Measurements from ENCODE around the gene ALAS1.

The ALAS1 gene

GRCh38 chr3:52223449-52224408, 25.8 kb downstream of the ALAS1 start:
- POLR2A ChIA-PET = no interaction called here
- no peak for TF ChIP-seq ZNF384 (IDR thresholded peaks at IDR 0.05)
- no peak for TF ChIP-seq L3MBTL2 (conservative IDR thresholded peaks at IDR 0.05)
- no peak for TF ChIP-seq CTBP1 (IDR thresholded peaks at IDR 0.05; ENCODE audit: borderline replicate concordance)
- TF ChIP-seq HDGF (IDR thresholded peaks at IDR 0.05; ENCODE audit: borderline replicate concordance) = no peak
- TF ChIP-seq FOXM1 (IDR thresholded peaks at IDR 0.05; ENCODE audit: borderline replicate concordance) = no peak
- no peak for TF ChIP-seq NFRKB (IDR thresholded peaks at IDR 0.05)
- no peak for TF ChIP-seq BHLHE40 (IDR thresholded peaks at IDR 0.05; ENCODE audit: borderline replicate concordance)
- TF ChIP-seq TARDBP (IDR thresholded peaks at IDR 0.05) = no peak
- TF ChIP-seq ARNT (IDR thresholded peaks at IDR 0.05) = no peak
- TF ChIP-seq FOXK2 (IDR thresholded peaks at IDR 0.05) = no peak
- no peak for TF ChIP-seq PKNOX1 (IDR thresholded peaks at IDR 0.05)
- TF ChIP-seq SUZ12 (IDR thresholded peaks at IDR 0.05) = no peak
- TF ChIP-seq FOXA1 (IDR thresholded peaks at IDR 0.05) = no peak
- no peak for TF ChIP-seq LEF1 (IDR thresholded peaks at IDR 0.05; ENCODE audit: borderline replicate concordance)
- TF ChIP-seq SP1 (IDR thresholded peaks at IDR 0.05) = no peak
- no peak for TF ChIP-seq ELF4 (IDR thresholded peaks at IDR 0.05)
- no peak for DNase-seq (ENCODE audit: extremely low spot score)
- CTCF ChIA-PET = interaction anchor here (1.0 to 2.1 kb wide), 3 partner anchors 8 to 115 kb away, joined by 3 to 12 read pairs (median 4); no protein-coding TSS in a partner anchor

GRCh38 chr3:52225452-52226228, 27.7 kb downstream of the ALAS1 start, which contains the start of gene TLR9:
TLR9 (minus strand) TSS chr3:52225645; CDS start chr3:52225529, 116 bp downstream.
- POLR2A ChIA-PET = interaction anchor here (0.7 kb wide), 1 partner anchor 13 kb away, joined by 3 read pairs; the partner anchor contains the start of gene TWF2
- no peak for DNase-seq (ENCODE audit: extremely low spot score)
- TF ChIP-seq SUZ12 (IDR thresholded peaks at IDR 0.05) (no peak), L3MBTL2 (conservative IDR thresholded peaks at IDR 0.05) (no peak), HDGF (IDR thresholded peaks at IDR 0.05; ENCODE audit: borderline replicate concordance) (no peak), BHLHE40 (IDR thresholded peaks at IDR 0.05; ENCODE audit: borderline replicate concordance) (no peak), ELF4 (IDR thresholded peaks at IDR 0.05) (no peak), NFRKB (IDR thresholded peaks at IDR 0.05) (no peak), PKNOX1 (IDR thresholded peaks at IDR 0.05) (no peak), ZNF384 (IDR thresholded peaks at IDR 0.05) (no peak), ARNT (IDR thresholded peaks at IDR 0.05) (no peak), LEF1 (IDR thresholded peaks at IDR 0.05; ENCODE audit: borderline replicate concordance) (no peak), SP1 (IDR thresholded peaks at IDR 0.05) (no peak), TARDBP (IDR thresholded peaks at IDR 0.05) (no peak)
- CTCF ChIA-PET = interaction anchor here (1.3 kb wide), 1 partner anchor 187 kb away, joined by 4 read pairs; no protein-coding TSS in a partner anchor

- DNase-seq (ENCODE audit: extremely low spot score) = no peak
- TF ChIP-seq NFRKB (IDR thresholded peaks at IDR 0.05) (no peak), SP1 (IDR thresholded peaks at IDR 0.05) (no peak), FOXA1 (IDR thresholded peaks at IDR 0.05) (no peak)
- ChIA-PET POLR2A (no interaction called here), CTCF (interaction anchor here (1.3 kb wide), 1 partner anchor 186 kb away, joined by 4 read pairs; no protein-coding TSS in a partner anchor)
Measured at GRCh38 chr3:52226229-52226817, 28.4 kb downstream of the ALAS1 start.

GRCh38 chr3:52227117-52227516, 29.2 kb downstream of the ALAS1 start:
- ChIA-PET CTCF (no interaction called here), POLR2A (interaction anchor here (0.5 kb wide), 1 partner anchor 259 kb away, joined by 3 read pairs; no protein-coding TSS in a partner anchor)
- no peak for DNase-seq (ENCODE audit: extremely low spot score)
- TF ChIP-seq BHLHE40 (IDR thresholded peaks at IDR 0.05; ENCODE audit: borderline replicate concordance) (no peak), ZNF384 (IDR thresholded peaks at IDR 0.05) (no peak), SP1 (IDR thresholded peaks at IDR 0.05) (no peak), SUZ12 (IDR thresholded peaks at IDR 0.05) (no peak), NFRKB (IDR thresholded peaks at IDR 0.05) (no peak), FOXM1 (IDR thresholded peaks at IDR 0.05; ENCODE audit: borderline replicate concordance) (no peak), PKNOX1 (IDR thresholded peaks at IDR 0.05) (no peak), CTBP1 (IDR thresholded peaks at IDR 0.05; ENCODE audit: borderline replicate concordance) (no peak), L3MBTL2 (conservative IDR thresholded peaks at IDR 0.05) (no peak), HDGF (IDR thresholded peaks at IDR 0.05; ENCODE audit: borderline replicate concordance) (no peak), TARDBP (IDR thresholded peaks at IDR 0.05) (no peak), ELF4 (IDR thresholded peaks at IDR 0.05) (no peak), ARNT (IDR thresholded peaks at IDR 0.05) (no peak), FOXK2 (IDR thresholded peaks at IDR 0.05) (no peak), FOXA1 (IDR thresholded peaks at IDR 0.05) (no peak), LEF1 (IDR thresholded peaks at IDR 0.05; ENCODE audit: borderline replicate concordance) (no peak)

GRCh38 chr3:52227766-52228165, 29.8 kb downstream of the ALAS1 start:
- TF ChIP-seq PKNOX1 (IDR thresholded peaks at IDR 0.05) (no peak), SP1 (IDR thresholded peaks at IDR 0.05) (no peak)
- CTCF ChIA-PET = interaction anchor here (0.6 kb wide), 1 partner anchor 111 kb away, joined by 3 read pairs; no protein-coding TSS in a partner anchor
- POLR2A ChIA-PET = interaction anchor here (0.5 kb wide), 1 partner anchor 259 kb away, joined by 3 read pairs; no protein-coding TSS in a partner anchor
- no peak for DNase-seq (ENCODE audit: extremely low spot score)
